ENCODE data around the gene CEP70. TPM values are rescaled to one million over a fixed set of nuclear protein-coding genes. Genes with fewer than 3 reads are reported as not detected.
"Not testable (repeated sequence)": the region's sequence is repeated elsewhere in the genome, so short reads cannot be mapped to it uniquely, and the experiment has no call there.

The CEP70 gene
- total and polyA plus RNA-seq, 2 experiments from 2014 or later = 29.1 to 43.1 TPM

DNA sequence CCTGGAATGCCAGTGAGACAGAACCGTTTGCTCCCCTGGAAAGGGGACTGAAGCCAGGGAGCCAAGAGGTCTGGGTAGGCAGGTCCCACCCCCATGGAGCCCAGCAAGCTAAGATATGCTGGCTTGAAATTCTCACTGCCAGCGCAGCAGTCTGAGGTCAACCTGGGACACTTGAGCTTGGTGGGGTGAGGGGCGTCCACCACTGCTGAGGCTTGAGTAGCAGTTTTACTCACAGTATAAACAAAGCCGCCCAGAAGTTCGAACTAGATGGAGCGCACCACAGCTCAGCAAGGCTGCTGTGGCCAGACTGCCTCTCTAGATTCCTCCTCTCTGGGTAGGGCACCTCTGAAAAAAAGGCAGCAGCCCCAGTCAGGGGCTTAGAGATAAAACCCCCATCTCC lies 33.6 kb downstream of the CEP70 start:
- H3K27me3 ChIP-seq = no peaks in the 10 kb centered on the region
- TF ChIP-seq, protein P1, sequence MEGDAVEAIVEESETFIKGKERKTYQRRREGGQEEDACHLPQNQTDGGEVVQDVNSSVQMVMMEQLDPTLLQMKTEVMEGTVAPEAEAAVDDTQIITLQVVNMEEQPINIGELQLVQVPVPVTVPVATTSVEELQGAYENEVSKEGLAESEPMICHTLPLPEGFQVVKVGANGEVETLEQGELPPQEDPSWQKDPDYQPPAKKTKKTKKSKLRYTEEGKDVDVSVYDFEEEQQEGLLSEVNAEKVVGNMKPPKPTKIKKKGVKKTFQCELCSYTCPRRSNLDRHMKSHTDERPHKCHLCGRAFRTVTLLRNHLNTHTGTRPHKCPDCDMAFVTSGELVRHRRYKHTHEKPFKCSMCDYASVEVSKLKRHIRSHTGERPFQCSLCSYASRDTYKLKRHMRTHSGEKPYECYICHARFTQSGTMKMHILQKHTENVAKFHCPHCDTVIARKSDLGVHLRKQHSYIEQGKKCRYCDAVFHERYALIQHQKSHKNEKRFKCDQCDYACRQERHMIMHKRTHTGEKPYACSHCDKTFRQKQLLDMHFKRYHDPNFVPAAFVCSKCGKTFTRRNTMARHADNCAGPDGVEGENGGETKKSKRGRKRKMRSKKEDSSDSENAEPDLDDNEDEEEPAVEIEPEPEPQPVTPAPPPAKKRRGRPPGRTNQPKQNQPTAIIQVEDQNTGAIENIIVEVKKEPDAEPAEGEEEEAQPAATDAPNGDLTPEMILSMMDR (IDR thresholded peaks at IDR 0.05; ENCODE audit: low read depth, low read length) = no peak
- DNase-seq (ENCODE audit: low read depth in 1 of 2, low spot score in 1 of 2) = no peak
- no peaks in the 10 kb centered on the region for H3K4me1 ChIP-seq (ENCODE audit: low read depth)
- H3K36me3 ChIP-seq = no peaks in the 10 kb centered on the region
- H3K4me3 ChIP-seq = no peak overlapping the region
- no peaks in the 10 kb centered on the region for H3K9me3 ChIP-seq (ENCODE audit: low read depth)
- no peak overlapping the region for H3K27ac ChIP-seq

DNA sequence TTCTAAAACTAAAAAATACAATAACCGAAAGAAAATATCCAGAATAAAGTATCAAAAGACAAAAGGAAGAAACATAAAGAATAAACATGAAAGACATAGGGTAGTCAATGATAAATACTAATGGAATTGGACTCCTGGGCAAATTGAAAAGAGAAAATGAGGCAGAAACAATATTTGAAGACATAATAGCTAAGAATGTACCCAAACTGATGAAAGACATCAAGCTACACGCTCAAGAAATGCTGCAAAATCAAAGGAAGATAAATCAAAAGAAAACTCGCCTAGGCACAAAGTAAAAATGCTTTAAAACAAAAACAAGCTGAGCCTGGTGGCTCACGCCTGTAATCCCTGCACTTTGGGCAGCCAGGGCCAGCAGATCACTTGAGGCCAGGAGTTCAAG lies 34.9 kb downstream of the CEP70 start:
- no peak overlapping the region for H3K27ac ChIP-seq
- no peaks in the 10 kb centered on the region for H3K27me3 ChIP-seq
- no peaks in the 10 kb centered on the region for H3K4me1 ChIP-seq (ENCODE audit: low read depth)
- no peaks in the 10 kb centered on the region for H3K9me3 ChIP-seq (ENCODE audit: low read depth)
- TF ChIP-seq, protein P1 (IDR thresholded peaks at IDR 0.05; ENCODE audit: low read depth, low read length) = no peak
- no peaks in the 10 kb centered on the region for H3K36me3 ChIP-seq
- DNase-seq (ENCODE audit: low read depth in 1 of 2, low spot score in 1 of 2) = no peak
- H3K4me3 ChIP-seq = no peak overlapping the region

DNA sequence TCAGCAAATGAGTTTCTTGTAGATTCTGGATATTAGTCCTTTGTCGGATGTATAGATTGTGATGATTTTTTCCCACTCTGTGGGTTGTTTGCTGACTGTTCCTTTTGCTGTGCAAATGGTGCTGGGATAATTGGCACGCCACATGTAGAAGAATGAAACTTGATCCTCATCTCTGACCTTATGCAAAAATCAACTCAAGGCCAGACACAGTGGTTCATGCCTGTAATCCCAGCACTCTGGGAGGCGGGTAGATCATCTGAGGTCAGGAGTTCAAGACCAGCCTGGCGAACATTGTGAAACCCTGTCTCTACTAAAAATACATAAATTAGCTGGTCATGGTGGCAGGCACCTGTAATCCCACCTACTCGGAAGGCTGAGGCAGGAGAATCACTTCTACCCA lies 39.3 kb downstream of the CEP70 start:
- not testable (repeated sequence) for H3K36me3 ChIP-seq; DNase-seq (ENCODE audit: low read depth in 1 of 2, low spot score in 1 of 2); H3K27ac ChIP-seq; H3K4me1 ChIP-seq (ENCODE audit: low read depth); H3K4me3 ChIP-seq; H3K9me3 ChIP-seq (ENCODE audit: low read depth); H3K27me3 ChIP-seq

DNA sequence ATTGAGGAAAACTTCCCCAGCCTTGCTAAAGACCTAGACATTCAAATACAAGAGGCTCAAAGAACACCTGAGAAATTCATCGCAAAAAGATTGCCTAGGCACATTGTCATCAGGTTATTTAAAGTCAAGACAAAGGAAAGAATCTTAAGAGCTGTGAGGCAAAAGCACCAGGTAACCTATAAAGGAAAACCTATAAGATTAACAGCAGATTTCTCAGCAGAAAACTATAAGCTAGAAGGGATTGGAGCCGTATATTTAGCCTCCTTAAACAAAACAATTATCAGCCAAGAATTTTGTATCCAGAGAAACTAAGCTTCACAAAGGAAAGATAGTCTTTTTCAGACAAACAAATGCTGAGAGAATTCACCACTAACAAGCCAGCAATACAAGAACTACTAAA lies 43.1 kb downstream of the CEP70 start:
- H3K4me1 ChIP-seq (ENCODE audit: low read depth); H3K27me3 ChIP-seq; DNase-seq (ENCODE audit: low read depth in 1 of 2, low spot score in 1 of 2); H3K27ac ChIP-seq; H3K36me3 ChIP-seq; H3K4me3 ChIP-seq; H3K9me3 ChIP-seq (ENCODE audit: low read depth): not testable (repeated sequence)

DNA sequence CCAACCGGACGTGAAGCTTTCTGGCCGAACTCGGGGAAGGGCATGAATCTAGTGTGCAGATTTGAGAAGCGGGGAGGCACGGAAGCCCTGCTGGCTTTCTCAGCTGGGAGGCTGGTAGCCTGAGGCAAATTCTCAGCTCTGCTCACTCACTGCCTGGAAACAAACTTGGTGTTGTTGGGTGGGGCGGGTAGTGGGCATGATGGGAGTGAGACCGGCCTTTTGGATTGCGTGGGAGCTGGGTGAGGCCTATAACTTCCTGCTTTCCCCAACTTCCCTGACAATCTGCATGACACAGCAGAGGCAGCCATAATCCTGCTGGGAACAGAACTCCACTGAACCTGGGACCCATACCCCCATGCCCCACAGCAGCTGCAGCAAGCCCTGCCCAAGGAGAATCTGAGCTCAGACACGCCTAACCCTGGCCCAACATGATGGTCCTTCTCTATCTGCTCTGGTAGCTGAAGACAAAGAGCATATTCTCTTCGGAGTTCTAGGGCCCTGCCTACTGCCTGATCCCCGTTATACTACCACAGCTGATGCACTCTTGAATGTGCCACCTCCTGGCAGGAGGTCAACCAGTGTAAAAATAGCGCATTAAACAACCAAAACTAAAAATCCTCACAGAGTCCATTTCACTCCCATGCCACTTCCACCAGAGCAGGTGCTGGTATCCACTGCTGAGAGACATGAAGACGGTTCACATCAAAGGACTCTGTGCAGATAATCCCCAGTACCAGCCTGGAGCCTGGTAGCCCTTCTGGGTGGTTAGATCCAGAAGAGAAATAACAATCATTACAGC lies 44.7 kb downstream of the CEP70 start:
- Histone ChIP-seq H3K4me3 (no peak overlapping the region), H3K27ac (no peak overlapping the region), H3K27me3 (no peaks in the 10 kb centered on the region), H3K4me1 (ENCODE audit: low read depth) (no peaks in the 10 kb centered on the region), H3K36me3 (no peaks in the 10 kb centered on the region), H3K9me3 (ENCODE audit: low read depth) (no peaks in the 10 kb centered on the region)
- no peak for DNase-seq (ENCODE audit: low read depth in 1 of 2, low spot score in 1 of 2)
- TF ChIP-seq, protein P1 (IDR thresholded peaks at IDR 0.05; ENCODE audit: low read depth, low read length) = no peak

DNA sequence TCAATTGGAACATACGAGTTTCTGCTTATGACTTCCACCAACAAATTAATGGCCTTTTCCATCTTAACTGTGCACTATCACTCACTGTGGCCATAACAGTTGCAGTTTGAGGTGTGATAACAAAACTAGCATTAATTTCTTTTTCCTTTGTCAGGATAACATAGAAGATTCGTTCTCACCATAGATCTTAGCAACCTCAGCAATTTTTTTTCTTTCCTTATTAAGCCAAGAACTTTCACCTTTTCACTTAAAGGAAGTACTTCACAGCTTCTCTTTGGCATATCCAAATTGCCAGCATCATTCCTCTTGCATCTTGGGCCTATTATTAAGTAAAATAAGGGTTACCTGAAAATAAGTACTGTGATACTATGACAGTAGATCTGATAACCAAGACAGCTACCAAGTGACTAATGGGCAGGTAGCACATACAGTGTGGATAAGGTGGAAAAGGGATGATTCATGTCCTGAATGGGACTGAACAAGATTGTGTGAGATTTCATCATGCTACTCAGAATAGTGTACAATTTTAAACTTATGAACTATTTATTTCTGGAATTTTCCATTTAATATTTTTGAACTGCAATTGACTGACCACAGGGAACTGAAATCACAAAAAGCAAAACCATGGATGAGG lies 46.6 kb downstream of the CEP70 start:
- Histone ChIP-seq H3K27ac (no peak overlapping the region), H3K9me3 (ENCODE audit: low read depth) (no peaks in the 10 kb centered on the region), H3K4me1 (ENCODE audit: low read depth) (no peaks in the 10 kb centered on the region), H3K4me3 (no peak overlapping the region), H3K36me3 (no peaks in the 10 kb centered on the region), H3K27me3 (no peaks in the 10 kb centered on the region)
- no peak for DNase-seq (ENCODE audit: low read depth in 1 of 2, low spot score in 1 of 2)
- TF ChIP-seq, protein P1 (IDR thresholded peaks at IDR 0.05; ENCODE audit: low read depth, low read length) = no peak

Data from cardiac muscle cell (in vitro differentiated cells and primary cell).